Right lobe of liver (tissue), 4 donors: ENCODE data around the gene POM121L2.

Experiments used
- POLR2A ChIP-seq: fragments of 450-650 bp; IDR thresholded peaks from one replicate; pipeline ENCODE4 v1.6.1; 2017; ENCODE audit warnings: antibody characterized with exemption, mild to moderate bottlenecking
- TF ChIP-seq, protein P1 (sequence below), 4 donors: fragments of 200-600 bp in 3 of 4; fragments of 450-650 bp in 1 of 4; IDR thresholded peaks; one replicate each; pipeline versions ENCODE4 v1.5.1 to v1.8.0; 2016 to 2022; ENCODE audit warnings: antibody characterized with exemption in 4 of 4, mild to moderate bottlenecking in 2 of 4
- donor health status: DM: no; HTN: no; CAD: no.
- donor health status: DM: no; HTN: no; CAD: no.
- donor health status: DM: no; HTN: yes; CAD: no.

DNA sequence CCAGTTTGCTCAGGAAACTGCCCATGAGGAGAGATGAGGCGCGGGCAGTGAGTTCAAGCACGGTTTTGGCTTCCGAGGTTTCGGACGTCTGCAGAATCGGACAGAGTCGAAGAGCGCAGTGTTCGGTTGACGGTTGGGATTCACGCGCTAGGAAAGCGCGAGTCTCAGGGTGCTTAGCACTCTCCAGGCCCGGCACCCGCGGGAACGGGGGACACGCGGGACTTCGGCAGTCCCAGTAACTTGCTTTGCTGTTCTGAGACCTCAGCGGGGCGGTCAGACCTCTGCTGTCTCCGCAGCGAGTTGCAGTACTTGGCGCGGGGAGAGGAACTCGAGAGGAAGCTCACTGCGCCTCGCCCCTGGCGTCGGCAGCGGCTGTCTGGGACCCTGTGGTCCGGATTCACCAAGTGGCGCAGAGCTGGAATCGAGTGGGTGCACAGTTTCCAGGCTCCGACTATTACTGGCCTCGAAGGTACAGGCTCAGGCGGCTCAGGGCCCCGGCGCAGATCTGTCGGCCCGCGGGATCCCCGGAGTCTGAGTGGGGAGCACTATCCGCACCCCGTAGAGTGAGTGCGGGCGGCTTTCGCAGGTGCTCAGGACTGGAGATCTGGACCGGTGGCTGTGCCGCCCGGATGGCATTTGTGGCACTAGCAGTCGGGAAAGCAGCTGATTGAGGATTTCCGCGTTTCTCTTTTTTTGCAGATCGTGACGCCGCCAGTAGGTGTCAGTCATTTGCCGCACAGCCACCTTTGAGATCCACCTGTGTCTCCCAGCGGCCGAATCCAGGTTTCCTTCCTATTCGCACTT lies at the start of gene POM121L2:
- TF ChIP-seq, protein P1, sequence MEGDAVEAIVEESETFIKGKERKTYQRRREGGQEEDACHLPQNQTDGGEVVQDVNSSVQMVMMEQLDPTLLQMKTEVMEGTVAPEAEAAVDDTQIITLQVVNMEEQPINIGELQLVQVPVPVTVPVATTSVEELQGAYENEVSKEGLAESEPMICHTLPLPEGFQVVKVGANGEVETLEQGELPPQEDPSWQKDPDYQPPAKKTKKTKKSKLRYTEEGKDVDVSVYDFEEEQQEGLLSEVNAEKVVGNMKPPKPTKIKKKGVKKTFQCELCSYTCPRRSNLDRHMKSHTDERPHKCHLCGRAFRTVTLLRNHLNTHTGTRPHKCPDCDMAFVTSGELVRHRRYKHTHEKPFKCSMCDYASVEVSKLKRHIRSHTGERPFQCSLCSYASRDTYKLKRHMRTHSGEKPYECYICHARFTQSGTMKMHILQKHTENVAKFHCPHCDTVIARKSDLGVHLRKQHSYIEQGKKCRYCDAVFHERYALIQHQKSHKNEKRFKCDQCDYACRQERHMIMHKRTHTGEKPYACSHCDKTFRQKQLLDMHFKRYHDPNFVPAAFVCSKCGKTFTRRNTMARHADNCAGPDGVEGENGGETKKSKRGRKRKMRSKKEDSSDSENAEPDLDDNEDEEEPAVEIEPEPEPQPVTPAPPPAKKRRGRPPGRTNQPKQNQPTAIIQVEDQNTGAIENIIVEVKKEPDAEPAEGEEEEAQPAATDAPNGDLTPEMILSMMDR (IDR thresholded peaks at IDR 0.05): peak; percentile 60 to 69 (median 66)
- no peak for TF ChIP-seq POLR2A
